ENCODE data around the gene ADAM17.

Gene ADAM17

GRCh38 chr2:9465170-9465569 is 90.5 kb downstream of the ADAM17 start:
- Histone ChIP-seq H3K9ac (ENCODE audit: low read length) (no peak overlapping the region), H3K9me3 (ENCODE audit: control insufficient read depth, low read length) (no peaks in the 10 kb centered on the region), H3K36me3 (ENCODE audit: control insufficient read depth, insufficient read depth, low read length, severe bottlenecking) (peaks cover 52% of the 10 kb centered on the region), H3K27me3 (replicated peaks; ENCODE audit: control insufficient read depth, insufficient read depth, low read length) (no peaks in the 10 kb centered on the region), H3K4me1 (ENCODE audit: control insufficient read depth, insufficient read depth, low read length) (no peaks in the 10 kb centered on the region), H3K4me3 (ENCODE audit: low read length) (no peak overlapping the region)
- DNase-seq (ENCODE audit: low read depth) = no peak

GRCh38 chr2:9463698-9464034 is 92.0 kb downstream of the ADAM17 start:
- H3K36me3 ChIP-seq (ENCODE audit: control insufficient read depth, insufficient read depth, low read length, severe bottlenecking) = peaks cover 52% of the 10 kb centered on the region

GRCh38 chr2:9462886-9463697 is 92.5 kb downstream of the ADAM17 start:
- peaks cover 57% of the 10 kb centered on the region for H3K36me3 ChIP-seq (ENCODE audit: control insufficient read depth, insufficient read depth, low read length, severe bottlenecking)
- no peaks in the 10 kb centered on the region for H3K4me1 ChIP-seq (ENCODE audit: control insufficient read depth, insufficient read depth, low read length)
- no peak overlapping the region for H3K9ac ChIP-seq (ENCODE audit: low read length)
- no peaks in the 10 kb centered on the region for H3K9me3 ChIP-seq (ENCODE audit: control insufficient read depth, low read length)
- no peak for DNase-seq (ENCODE audit: low read depth)
- H3K27me3 ChIP-seq (replicated peaks; ENCODE audit: control insufficient read depth, insufficient read depth, low read length) = no peaks in the 10 kb centered on the region
- no peak overlapping the region for H3K4me3 ChIP-seq (ENCODE audit: low read length)

More at GRCh38 chr2:9463698-9464034, 92.0 kb downstream of the ADAM17 start:
- Histone ChIP-seq H3K27me3 (replicated peaks; ENCODE audit: control insufficient read depth, insufficient read depth, low read length) (no peaks in the 10 kb centered on the region), H3K4me1 (ENCODE audit: control insufficient read depth, insufficient read depth, low read length) (no peaks in the 10 kb centered on the region), H3K9ac (ENCODE audit: low read length) (no peak overlapping the region), H3K4me3 (ENCODE audit: low read length) (no peak overlapping the region), H3K9me3 (ENCODE audit: control insufficient read depth, low read length) (no peaks in the 10 kb centered on the region)
- no peak for DNase-seq (ENCODE audit: low read depth)

- Histone ChIP-seq H3K4me1 (ENCODE audit: control insufficient read depth, insufficient read depth, low read length) (no peaks in the 10 kb centered on the region), H3K9ac (ENCODE audit: low read length) (no peak overlapping the region), H3K36me3 (ENCODE audit: control insufficient read depth, insufficient read depth, low read length, severe bottlenecking) (peaks cover 62% of the 10 kb centered on the region)
Observed at GRCh38 chr2:9462313-9462712, 93.3 kb downstream of the ADAM17 start.

GRCh38 chr2:9461079-9461478 is 94.6 kb downstream of the ADAM17 start:
- no peaks in the 10 kb centered on the region for H3K9me3 ChIP-seq (ENCODE audit: control insufficient read depth, low read length)
- H3K27me3 ChIP-seq (replicated peaks; ENCODE audit: control insufficient read depth, insufficient read depth, low read length) = no peaks in the 10 kb centered on the region
- no peaks in the 10 kb centered on the region for H3K4me1 ChIP-seq (ENCODE audit: control insufficient read depth, insufficient read depth, low read length)
- H3K36me3 ChIP-seq (ENCODE audit: control insufficient read depth, insufficient read depth, low read length, severe bottlenecking) = peaks cover 70% of the 10 kb centered on the region
- no peak overlapping the region for H3K9ac ChIP-seq (ENCODE audit: low read length)
- DNase-seq (ENCODE audit: low read depth) = no peak
- no peak overlapping the region for H3K4me3 ChIP-seq (ENCODE audit: low read length)

More at GRCh38 chr2:9462313-9462712, 93.3 kb downstream of the ADAM17 start:
- Histone ChIP-seq H3K27me3 (replicated peaks; ENCODE audit: control insufficient read depth, insufficient read depth, low read length) (no peaks in the 10 kb centered on the region), H3K9me3 (ENCODE audit: control insufficient read depth, low read length) (no peaks in the 10 kb centered on the region), H3K4me3 (ENCODE audit: low read length) (no peak overlapping the region)
- no peak for DNase-seq (ENCODE audit: low read depth)

GRCh38 chr2:9460441-9461017 is 95.1 kb downstream of the ADAM17 start:
- no peak overlapping the region for H3K9ac ChIP-seq (ENCODE audit: low read length)
- DNase-seq (ENCODE audit: low read depth) = no peak
- peaks cover 67% of the 10 kb centered on the region for H3K36me3 ChIP-seq (ENCODE audit: control insufficient read depth, insufficient read depth, low read length, severe bottlenecking)

GRCh38 chr2:9451231-9451630 is 104.4 kb downstream of the ADAM17 start:
- H3K4me1 ChIP-seq (ENCODE audit: control insufficient read depth, insufficient read depth, low read length) = no peaks in the 10 kb centered on the region
- no peak overlapping the region for H3K9ac ChIP-seq (ENCODE audit: low read length)
- H3K9me3 ChIP-seq (ENCODE audit: control insufficient read depth, low read length) = no peaks in the 10 kb centered on the region
- H3K36me3 ChIP-seq (ENCODE audit: control insufficient read depth, insufficient read depth, low read length, severe bottlenecking) = peaks cover 66% of the 10 kb centered on the region
- no peak overlapping the region for H3K4me3 ChIP-seq (ENCODE audit: low read length)
- no peaks in the 10 kb centered on the region for H3K27me3 ChIP-seq (replicated peaks; ENCODE audit: control insufficient read depth, insufficient read depth, low read length)
- no peak for DNase-seq (ENCODE audit: low read depth)

More at GRCh38 chr2:9460441-9461017, 95.1 kb downstream of the ADAM17 start:
- Histone ChIP-seq H3K9me3 (ENCODE audit: control insufficient read depth, low read length) (no peaks in the 10 kb centered on the region), H3K4me1 (ENCODE audit: control insufficient read depth, insufficient read depth, low read length) (no peaks in the 10 kb centered on the region), H3K4me3 (ENCODE audit: low read length) (no peak overlapping the region), H3K27me3 (replicated peaks; ENCODE audit: control insufficient read depth, insufficient read depth, low read length) (no peaks in the 10 kb centered on the region)

GRCh38 chr2:9445089-9445488 is 110.5 kb downstream of the ADAM17 start:
- no peak for DNase-seq (ENCODE audit: low read depth)
- Histone ChIP-seq H3K9me3 (ENCODE audit: control insufficient read depth, low read length) (no peaks in the 10 kb centered on the region), H3K4me1 (ENCODE audit: control insufficient read depth, insufficient read depth, low read length) (peaks cover 10% of the 10 kb centered on the region), H3K36me3 (ENCODE audit: control insufficient read depth, insufficient read depth, low read length, severe bottlenecking) (peaks cover 78% of the 10 kb centered on the region), H3K9ac (ENCODE audit: low read length) (no peak overlapping the region), H3K27me3 (replicated peaks; ENCODE audit: control insufficient read depth, insufficient read depth, low read length) (no peaks in the 10 kb centered on the region), H3K4me3 (ENCODE audit: low read length) (no peak overlapping the region)

- no peak overlapping the region for H3K4me3 ChIP-seq (ENCODE audit: low read length)
- H3K36me3 ChIP-seq (ENCODE audit: control insufficient read depth, insufficient read depth, low read length, severe bottlenecking) = peaks cover 75% of the 10 kb centered on the region
- DNase-seq (ENCODE audit: low read depth) = no peak
- peaks cover 16% of the 10 kb centered on the region for H3K4me1 ChIP-seq (ENCODE audit: control insufficient read depth, insufficient read depth, low read length)
- H3K9ac ChIP-seq (ENCODE audit: low read length) = no peak overlapping the region
- no peaks in the 10 kb centered on the region for H3K27me3 ChIP-seq (replicated peaks; ENCODE audit: control insufficient read depth, insufficient read depth, low read length)
- no peaks in the 10 kb centered on the region for H3K9me3 ChIP-seq (ENCODE audit: control insufficient read depth, low read length)
Observed at GRCh38 chr2:9443526-9443925, 112.1 kb downstream of the ADAM17 start.

GRCh38 chr2:9441556-9441955 is 114.1 kb downstream of the ADAM17 start:
- no peaks in the 10 kb centered on the region for H3K9me3 ChIP-seq (ENCODE audit: control insufficient read depth, low read length)
- H3K4me1 ChIP-seq (ENCODE audit: control insufficient read depth, insufficient read depth, low read length) = peaks cover 16% of the 10 kb centered on the region
- peak; percentile 42 for DNase-seq (ENCODE audit: low read depth)
- peaks cover 77% of the 10 kb centered on the region for H3K36me3 ChIP-seq (ENCODE audit: control insufficient read depth, insufficient read depth, low read length, severe bottlenecking)
- H3K27me3 ChIP-seq (replicated peaks; ENCODE audit: control insufficient read depth, insufficient read depth, low read length) = no peaks in the 10 kb centered on the region
- H3K9ac ChIP-seq (ENCODE audit: low read length) = no peak overlapping the region
- no peak overlapping the region for H3K4me3 ChIP-seq (ENCODE audit: low read length)

GRCh38 chr2:9440058-9440727 is 115.4 kb downstream of the ADAM17 start:
- Histone ChIP-seq H3K4me1 (ENCODE audit: control insufficient read depth, insufficient read depth, low read length) (peaks cover 16% of the 10 kb centered on the region), H3K27me3 (replicated peaks; ENCODE audit: control insufficient read depth, insufficient read depth, low read length) (no peaks in the 10 kb centered on the region), H3K4me3 (ENCODE audit: low read length) (peak overlapping the region; percentile 30), H3K9me3 (ENCODE audit: control insufficient read depth, low read length) (no peaks in the 10 kb centered on the region), H3K9ac (ENCODE audit: low read length) (peak overlapping the region; percentile 49), H3K36me3 (ENCODE audit: control insufficient read depth, insufficient read depth, low read length, severe bottlenecking) (peaks cover 74% of the 10 kb centered on the region)
- DNase-seq (ENCODE audit: low read depth) = peak; percentile 83
